GM21825 (cell line): ENCODE data around the gene CCDC171.
"Not testable (repeated sequence)": the region's sequence is repeated elsewhere in the genome, so short reads cannot be mapped to it uniquely, and the experiment has no call there.

Experiments
- ATAC-seq: cut with Tn5 transposase; IDR thresholded peaks from one replicate; pipeline ENCODE4 v1.9.1; 2021; ENCODE audit warnings: mild to moderate bottlenecking, moderate library complexity; ENCODE audit not compliant: unreplicated experiment

The CCDC171 gene

GRCh38 chr9:15670894-15671293 lies 118.1 kb downstream of the CCDC171 start:
- peak; percentile 94 for ATAC-seq

- ATAC-seq = no peak
Observed at GRCh38 chr9:15693701-15694100, 140.9 kb downstream of the CCDC171 start.

GRCh38 chr9:15696979-15697378 lies 144.1 kb downstream of the CCDC171 start:
- ATAC-seq = no peak

GRCh38 chr9:15697446-15697851 lies 144.6 kb downstream of the CCDC171 start:
- ATAC-seq = no peak

GRCh38 chr9:15699876-15700559 lies 147.2 kb downstream of the CCDC171 start:
- ATAC-seq = not testable (repeated sequence)

GRCh38 chr9:15707000-15707399 lies 154.2 kb downstream of the CCDC171 start:
- no peak for ATAC-seq

- ATAC-seq = no peak
Observed at GRCh38 chr9:15711531-15711930, 158.7 kb downstream of the CCDC171 start.

- no peak for ATAC-seq
Observed at GRCh38 chr9:15711931-15712330, 159.1 kb downstream of the CCDC171 start.

- ATAC-seq = no peak
Observed at GRCh38 chr9:15714746-15715145, 161.9 kb downstream of the CCDC171 start.

GRCh38 chr9:15717290-15717967 lies 164.6 kb downstream of the CCDC171 start:
- no peak for ATAC-seq

GRCh38 chr9:15718423-15718822 lies 165.6 kb downstream of the CCDC171 start:
- ATAC-seq = no peak

GRCh38 chr9:15720861-15721260 lies 168.0 kb downstream of the CCDC171 start:
- ATAC-seq = no peak

- ATAC-seq = no peak
Observed at GRCh38 chr9:15722888-15723287, 170.0 kb downstream of the CCDC171 start.

- no peak for ATAC-seq
Observed at GRCh38 chr9:15724016-15724415, 171.2 kb downstream of the CCDC171 start.

- no peak for ATAC-seq
Observed at GRCh38 chr9:15724612-15725011, 171.8 kb downstream of the CCDC171 start.

- ATAC-seq = no peak
Observed at GRCh38 chr9:15725953-15726352, 173.1 kb downstream of the CCDC171 start.

- no peak for ATAC-seq
Observed at GRCh38 chr9:15729507-15729906, 176.7 kb downstream of the CCDC171 start.

GRCh38 chr9:15735083-15735857 lies 182.4 kb downstream of the CCDC171 start:
- ATAC-seq = no peak

GRCh38 chr9:15736569-15736968 lies 183.7 kb downstream of the CCDC171 start:
- ATAC-seq = no peak

- no peak for ATAC-seq
Observed at GRCh38 chr9:15738011-15738410, 185.2 kb downstream of the CCDC171 start.

GRCh38 chr9:15741015-15741414 lies 188.2 kb downstream of the CCDC171 start:
- no peak for ATAC-seq

- ATAC-seq = peak; percentile 93
Observed at GRCh38 chr9:15743512-15743911, 190.7 kb downstream of the CCDC171 start.
